ENCODE data around the gene ARL13B.

DNA sequence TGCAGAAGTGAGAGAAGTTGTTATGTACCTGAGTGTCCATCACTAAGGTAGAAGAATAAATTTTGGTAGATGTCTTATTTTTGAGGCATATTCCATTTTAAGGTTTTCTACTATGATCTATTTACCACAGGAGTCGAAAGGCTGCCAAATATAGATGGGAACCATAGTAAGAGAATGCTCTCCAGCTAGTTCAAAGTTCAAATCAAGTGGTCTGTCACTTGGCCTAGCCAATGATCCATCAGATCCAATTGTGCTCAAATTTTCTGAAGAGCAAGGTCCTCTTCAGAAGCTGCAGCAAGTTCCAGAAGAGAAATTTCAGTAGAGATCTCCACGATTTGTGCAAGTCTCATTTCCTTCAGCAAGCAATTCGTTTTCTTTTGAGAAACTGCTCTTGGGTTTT, 17.2 kb upstream of the ARL13B start:
- TF ChIP-seq POLR2A (IDR thresholded peaks at IDR 0.05) (no peak), POLR2AphosphoS5 (IDR thresholded peaks at IDR 0.05) (no peak)
- TF ChIP-seq, protein P1, sequence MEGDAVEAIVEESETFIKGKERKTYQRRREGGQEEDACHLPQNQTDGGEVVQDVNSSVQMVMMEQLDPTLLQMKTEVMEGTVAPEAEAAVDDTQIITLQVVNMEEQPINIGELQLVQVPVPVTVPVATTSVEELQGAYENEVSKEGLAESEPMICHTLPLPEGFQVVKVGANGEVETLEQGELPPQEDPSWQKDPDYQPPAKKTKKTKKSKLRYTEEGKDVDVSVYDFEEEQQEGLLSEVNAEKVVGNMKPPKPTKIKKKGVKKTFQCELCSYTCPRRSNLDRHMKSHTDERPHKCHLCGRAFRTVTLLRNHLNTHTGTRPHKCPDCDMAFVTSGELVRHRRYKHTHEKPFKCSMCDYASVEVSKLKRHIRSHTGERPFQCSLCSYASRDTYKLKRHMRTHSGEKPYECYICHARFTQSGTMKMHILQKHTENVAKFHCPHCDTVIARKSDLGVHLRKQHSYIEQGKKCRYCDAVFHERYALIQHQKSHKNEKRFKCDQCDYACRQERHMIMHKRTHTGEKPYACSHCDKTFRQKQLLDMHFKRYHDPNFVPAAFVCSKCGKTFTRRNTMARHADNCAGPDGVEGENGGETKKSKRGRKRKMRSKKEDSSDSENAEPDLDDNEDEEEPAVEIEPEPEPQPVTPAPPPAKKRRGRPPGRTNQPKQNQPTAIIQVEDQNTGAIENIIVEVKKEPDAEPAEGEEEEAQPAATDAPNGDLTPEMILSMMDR (IDR thresholded peaks at IDR 0.05): no peak

All from transverse colon (tissue), 4 donors.